ENCODE measurements around the gene ELMOD1. TPM values are rescaled to one million over a fixed set of nuclear protein-coding genes. Genes with fewer than 3 reads are reported as not detected.
A peak's percentile ranks its signal among the peaks of the same experiment; 100 is the strongest.

Gene ELMOD1
- total and polyA plus RNA-seq, 10 of the 15 experiments (the other 5 are each of a cell fraction or from before 2014, with no cell fraction given), result not detected

DNA sequence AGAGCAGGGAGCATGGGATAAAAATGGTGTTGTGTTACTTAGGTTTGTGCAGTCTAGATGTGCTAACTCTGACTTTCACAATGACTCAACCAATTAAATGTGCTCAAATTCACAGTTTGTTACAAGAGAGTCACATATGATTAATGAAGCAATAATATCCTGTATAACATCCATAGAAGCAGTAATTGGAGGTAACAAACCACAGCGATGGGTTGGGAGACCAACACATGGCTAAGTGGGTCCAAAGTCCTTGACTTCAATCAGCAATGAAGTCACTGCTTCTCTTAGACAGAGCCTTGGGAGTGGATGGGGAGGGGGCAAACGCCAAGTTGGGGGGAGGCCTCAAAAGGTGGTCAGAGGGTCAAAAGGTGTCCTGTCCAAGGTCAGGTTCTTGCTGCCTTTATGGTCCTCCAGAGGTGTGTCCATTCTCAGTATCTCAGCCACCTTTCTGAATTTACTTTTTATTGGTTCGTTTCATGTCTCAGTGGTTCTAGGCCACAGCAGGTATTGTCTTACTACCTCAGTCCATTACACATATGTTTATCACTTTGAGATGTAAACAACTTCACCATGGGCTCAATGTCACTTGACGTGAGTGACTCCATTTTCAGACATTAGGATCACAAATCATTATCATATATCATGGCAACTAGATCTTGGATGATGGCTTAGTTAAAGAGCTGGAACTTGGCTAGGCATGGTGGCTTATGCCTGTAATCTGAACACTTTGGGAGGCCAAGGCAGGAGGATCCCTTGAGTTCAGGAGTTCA lies 88.5 kb downstream of the ELMOD1 start (continued):
- TF ChIP-seq, protein P1, sequence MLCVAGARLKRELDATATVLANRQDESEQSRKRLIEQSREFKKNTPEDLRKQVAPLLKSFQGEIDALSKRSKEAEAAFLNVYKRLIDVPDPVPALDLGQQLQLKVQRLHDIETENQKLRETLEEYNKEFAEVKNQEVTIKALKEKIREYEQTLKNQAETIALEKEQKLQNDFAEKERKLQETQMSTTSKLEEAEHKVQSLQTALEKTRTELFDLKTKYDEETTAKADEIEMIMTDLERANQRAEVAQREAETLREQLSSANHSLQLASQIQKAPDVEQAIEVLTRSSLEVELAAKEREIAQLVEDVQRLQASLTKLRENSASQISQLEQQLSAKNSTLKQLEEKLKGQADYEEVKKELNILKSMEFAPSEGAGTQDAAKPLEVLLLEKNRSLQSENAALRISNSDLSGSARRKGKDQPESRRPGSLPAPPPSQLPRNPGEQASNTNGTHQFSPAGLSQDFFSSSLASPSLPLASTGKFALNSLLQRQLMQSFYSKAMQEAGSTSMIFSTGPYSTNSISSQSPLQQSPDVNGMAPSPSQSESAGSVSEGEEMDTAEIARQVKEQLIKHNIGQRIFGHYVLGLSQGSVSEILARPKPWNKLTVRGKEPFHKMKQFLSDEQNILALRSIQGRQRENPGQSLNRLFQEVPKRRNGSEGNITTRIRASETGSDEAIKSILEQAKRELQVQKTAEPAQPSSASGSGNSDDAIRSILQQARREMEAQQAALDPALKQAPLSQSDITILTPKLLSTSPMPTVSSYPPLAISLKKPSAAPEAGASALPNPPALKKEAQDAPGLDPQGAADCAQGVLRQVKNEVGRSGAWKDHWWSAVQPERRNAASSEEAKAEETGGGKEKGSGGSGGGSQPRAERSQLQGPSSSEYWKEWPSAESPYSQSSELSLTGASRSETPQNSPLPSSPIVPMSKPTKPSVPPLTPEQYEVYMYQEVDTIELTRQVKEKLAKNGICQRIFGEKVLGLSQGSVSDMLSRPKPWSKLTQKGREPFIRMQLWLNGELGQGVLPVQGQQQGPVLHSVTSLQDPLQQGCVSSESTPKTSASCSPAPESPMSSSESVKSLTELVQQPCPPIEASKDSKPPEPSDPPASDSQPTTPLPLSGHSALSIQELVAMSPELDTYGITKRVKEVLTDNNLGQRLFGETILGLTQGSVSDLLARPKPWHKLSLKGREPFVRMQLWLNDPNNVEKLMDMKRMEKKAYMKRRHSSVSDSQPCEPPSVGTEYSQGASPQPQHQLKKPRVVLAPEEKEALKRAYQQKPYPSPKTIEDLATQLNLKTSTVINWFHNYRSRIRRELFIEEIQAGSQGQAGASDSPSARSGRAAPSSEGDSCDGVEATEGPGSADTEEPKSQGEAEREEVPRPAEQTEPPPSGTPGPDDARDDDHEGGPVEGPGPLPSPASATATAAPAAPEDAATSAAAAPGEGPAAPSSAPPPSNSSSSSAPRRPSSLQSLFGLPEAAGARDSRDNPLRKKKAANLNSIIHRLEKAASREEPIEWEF (IDR thresholded peaks at IDR 0.05; ENCODE audit: insufficient replicate concordance, low read depth, low read length), result no peak
- no peak for TF ChIP-seq NRF1 (conservative IDR thresholded peaks at IDR 0.05; ENCODE audit: low read depth, low read length)
- TF ChIP-seq ETV6 (conservative IDR thresholded peaks at IDR 0.05 in 1 of 2, IDR thresholded peaks at IDR 0.05 in 1 of 2; ENCODE audit: borderline replicate concordance in 1 of 2, low read depth in 1 of 2), result no peak
- no peak for TF ChIP-seq RFX5 (IDR thresholded peaks at IDR 0.05; ENCODE audit: low read depth, low read length)
- TF ChIP-seq, protein P2, sequence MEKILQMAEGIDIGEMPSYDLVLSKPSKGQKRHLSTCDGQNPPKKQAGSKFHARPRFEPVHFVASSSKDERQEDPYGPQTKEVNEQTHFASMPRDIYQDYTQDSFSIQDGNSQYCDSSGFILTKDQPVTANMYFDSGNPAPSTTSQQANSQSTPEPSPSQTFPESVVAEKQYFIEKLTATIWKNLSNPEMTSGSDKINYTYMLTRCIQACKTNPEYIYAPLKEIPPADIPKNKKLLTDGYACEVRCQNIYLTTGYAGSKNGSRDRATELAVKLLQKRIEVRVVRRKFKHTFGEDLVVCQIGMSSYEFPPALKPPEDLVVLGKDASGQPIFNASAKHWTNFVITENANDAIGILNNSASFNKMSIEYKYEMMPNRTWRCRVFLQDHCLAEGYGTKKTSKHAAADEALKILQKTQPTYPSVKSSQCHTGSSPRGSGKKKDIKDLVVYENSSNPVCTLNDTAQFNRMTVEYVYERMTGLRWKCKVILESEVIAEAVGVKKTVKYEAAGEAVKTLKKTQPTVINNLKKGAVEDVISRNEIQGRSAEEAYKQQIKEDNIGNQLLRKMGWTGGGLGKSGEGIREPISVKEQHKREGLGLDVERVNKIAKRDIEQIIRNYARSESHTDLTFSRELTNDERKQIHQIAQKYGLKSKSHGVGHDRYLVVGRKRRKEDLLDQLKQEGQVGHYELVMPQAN (conservative IDR thresholded peaks at IDR 0.05), result no peak
- TF ChIP-seq ATF7 (IDR thresholded peaks at IDR 0.05; ENCODE audit: low read depth), result peak; percentile 96
- no peak for TF ChIP-seq ASH2L (IDR thresholded peaks at IDR 0.05; ENCODE audit: borderline replicate concordance, low read depth)
- TF ChIP-seq, protein P3, sequence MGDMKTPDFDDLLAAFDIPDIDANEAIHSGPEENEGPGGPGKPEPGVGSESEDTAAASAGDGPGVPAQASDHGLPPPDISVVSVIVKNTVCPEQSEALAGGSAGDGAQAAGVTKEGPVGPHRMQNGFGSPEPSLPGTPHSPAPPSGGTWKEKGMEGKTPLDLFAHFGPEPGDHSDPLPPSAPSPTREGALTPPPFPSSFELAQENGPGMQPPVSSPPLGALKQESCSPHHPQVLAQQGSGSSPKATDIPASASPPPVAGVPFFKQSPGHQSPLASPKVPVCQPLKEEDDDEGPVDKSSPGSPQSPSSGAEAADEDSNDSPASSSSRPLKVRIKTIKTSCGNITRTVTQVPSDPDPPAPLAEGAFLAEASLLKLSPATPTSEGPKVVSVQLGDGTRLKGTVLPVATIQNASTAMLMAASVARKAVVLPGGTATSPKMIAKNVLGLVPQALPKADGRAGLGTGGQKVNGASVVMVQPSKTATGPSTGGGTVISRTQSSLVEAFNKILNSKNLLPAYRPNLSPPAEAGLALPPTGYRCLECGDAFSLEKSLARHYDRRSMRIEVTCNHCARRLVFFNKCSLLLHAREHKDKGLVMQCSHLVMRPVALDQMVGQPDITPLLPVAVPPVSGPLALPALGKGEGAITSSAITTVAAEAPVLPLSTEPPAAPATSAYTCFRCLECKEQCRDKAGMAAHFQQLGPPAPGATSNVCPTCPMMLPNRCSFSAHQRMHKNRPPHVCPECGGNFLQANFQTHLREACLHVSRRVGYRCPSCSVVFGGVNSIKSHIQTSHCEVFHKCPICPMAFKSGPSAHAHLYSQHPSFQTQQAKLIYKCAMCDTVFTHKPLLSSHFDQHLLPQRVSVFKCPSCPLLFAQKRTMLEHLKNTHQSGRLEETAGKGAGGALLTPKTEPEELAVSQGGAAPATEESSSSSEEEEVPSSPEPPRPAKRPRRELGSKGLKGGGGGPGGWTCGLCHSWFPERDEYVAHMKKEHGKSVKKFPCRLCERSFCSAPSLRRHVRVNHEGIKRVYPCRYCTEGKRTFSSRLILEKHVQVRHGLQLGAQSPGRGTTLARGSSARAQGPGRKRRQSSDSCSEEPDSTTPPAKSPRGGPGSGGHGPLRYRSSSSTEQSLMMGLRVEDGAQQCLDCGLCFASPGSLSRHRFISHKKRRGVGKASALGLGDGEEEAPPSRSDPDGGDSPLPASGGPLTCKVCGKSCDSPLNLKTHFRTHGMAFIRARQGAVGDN (IDR thresholded peaks at IDR 0.05), result peak; percentile 93
- peak; percentile 20; the same call in 1 of the 2 replicates for TF ChIP-seq NR2C1 (IDR thresholded peaks at IDR 0.05)
- TF ChIP-seq, protein P4, sequence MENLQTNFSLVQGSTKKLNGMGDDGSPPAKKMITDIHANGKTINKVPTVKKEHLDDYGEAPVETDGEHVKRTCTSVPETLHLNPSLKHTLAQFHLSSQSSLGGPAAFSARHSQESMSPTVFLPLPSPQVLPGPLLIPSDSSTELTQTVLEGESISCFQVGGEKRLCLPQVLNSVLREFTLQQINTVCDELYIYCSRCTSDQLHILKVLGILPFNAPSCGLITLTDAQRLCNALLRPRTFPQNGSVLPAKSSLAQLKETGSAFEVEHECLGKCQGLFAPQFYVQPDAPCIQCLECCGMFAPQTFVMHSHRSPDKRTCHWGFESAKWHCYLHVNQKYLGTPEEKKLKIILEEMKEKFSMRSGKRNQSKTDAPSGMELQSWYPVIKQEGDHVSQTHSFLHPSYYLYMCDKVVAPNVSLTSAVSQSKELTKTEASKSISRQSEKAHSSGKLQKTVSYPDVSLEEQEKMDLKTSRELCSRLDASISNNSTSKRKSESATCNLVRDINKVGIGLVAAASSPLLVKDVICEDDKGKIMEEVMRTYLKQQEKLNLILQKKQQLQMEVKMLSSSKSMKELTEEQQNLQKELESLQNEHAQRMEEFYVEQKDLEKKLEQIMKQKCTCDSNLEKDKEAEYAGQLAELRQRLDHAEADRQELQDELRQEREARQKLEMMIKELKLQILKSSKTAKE (IDR thresholded peaks at IDR 0.05; ENCODE audit: low read depth, poor library complexity, severe bottlenecking), result peak; percentile 75
- no peak for TF ChIP-seq PAX8 (IDR thresholded peaks at IDR 0.05)
- no peak for TF ChIP-seq TCF7 (IDR thresholded peaks at IDR 0.05; ENCODE audit: borderline replicate concordance)
- TF ChIP-seq FOXM1 (IDR thresholded peaks at IDR 0.05; ENCODE audit: low read depth, low read length), result no peak

Measured in GM12878 (cell line).